Medulla oblongata (tissue), 1 donor: ENCODE measurements around the gene GH2.

Source experiments
- DNase-seq: peaks from one replicate; pipeline ENCODE4 v3.0.0-alpha.2; 2015; ENCODE audit errors: extremely low spot score

Gene GH2

GRCh38 chr17:63841350-63842172, 40.2 kb downstream of the GH2 start:
- peak; percentile 59 for DNase-seq

DNA sequence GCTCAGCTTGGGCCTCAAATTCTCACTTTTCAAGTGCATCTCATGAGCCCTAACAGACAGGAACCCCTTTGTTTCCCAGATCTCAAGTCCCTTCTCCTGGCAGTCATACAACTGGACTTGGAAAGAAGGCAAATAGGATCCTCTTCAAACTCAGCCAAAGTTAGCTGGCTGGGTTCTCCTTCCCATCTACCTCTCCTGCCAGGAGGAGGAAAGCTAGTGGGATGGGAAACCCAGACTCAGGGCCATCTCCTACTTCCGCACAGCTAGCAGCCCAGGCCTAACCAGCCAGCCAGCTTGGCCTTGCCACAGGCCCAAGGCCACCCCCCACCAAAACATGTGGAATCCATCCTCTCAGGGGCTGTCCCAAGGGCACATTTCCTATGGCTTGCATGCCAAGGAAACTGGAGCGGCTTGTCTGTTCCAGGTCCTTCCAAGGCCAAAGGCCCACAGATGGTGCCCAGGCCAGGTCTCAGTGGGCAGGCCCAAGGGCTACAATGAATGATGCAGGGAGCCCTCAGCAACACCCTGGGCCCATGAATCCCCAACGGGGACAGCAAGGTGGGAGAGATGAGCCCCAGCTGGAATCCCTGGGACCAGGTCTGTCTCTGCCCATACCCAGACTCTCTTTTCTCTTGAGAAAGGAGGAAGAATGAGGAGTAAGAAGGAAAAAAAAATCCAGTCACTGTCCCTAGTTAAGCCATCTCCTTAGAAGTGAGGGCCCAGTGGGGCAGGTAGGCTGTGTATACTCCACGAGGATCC, 41.0 kb downstream of the GH2 start:
- peak; percentile 66 for DNase-seq

DNA sequence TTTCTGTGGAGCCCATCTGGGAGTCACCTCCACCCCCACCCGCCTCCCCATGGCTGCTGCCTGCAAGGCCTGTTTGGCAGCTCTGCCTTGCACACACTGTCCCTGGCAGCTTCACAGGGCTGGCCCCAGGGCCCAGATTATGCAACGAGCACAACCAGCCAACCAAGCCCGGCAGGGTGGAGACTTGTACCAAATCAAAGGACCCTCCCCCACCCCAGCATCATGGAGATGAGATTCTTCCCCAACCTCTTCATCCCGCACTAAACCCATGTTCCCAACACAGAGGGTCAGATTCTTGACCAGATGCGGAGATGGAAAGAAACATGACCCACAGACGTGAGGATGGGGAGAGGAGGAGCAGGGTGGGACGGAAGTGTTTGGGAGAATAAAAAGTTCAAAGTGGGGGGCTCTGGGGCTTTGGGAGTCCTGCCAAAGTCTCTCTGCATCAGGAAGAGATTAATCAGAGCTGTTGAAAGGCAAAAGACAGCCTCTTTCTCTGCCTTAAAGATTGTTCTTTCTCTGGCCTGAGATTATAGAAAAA, 43.0 kb downstream of the GH2 start:
- peak; percentile 93 for DNase-seq

DNA sequence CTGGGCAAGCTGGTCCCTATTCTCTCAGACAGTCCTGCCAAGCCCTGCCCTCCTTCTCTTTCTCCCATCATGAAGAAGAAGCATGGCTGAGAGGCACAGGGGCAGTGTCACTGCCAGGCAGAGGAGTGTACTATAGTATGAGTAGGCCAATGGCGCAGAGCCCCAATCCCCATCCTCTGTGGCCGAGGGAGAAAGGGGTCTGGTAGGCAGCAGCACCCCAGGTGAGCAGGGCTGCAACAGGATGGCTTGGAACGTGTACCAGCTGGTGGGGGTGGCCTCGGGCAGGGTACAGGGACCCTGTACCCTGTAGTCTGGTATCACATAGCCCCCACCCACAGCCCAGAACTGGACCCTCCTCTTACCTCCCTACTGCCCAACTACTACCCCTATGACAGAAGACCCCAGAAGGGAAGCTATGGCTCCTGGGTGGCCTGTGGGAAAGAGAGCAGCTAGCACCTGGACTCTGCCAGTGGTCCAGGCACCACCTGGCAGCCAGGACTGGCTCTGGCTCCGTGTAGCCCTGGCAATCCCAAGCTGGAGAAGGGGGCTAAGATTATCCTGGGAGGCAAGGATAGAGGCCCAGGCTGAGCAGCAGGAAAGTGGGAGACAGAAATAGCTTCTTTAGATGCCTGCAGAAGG, 43.7 kb downstream of the GH2 start:
- no peak for DNase-seq

DNA sequence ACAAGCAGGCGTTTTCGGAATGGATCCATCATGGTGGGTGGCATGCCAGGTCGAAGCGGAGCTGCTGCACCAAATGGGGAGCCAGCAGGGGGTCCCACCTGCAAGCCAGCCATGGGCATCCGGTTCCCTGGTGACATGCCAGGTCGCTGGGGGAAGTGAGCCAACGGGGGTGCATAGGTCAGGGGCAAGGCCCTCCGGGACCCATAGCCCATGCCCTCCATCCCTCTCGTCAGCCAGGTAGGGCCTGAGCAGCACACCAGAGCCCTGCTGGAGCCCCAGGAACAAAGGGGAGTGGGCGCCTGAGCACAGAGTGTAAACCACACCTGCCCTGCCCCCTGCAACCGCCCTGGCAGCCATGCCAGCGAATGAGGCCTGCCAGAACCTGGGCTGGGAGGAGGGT, 44.3 kb downstream of the GH2 start:
- DNase-seq, result no peak

- no peak for DNase-seq
Observed at GRCh38 chr17:63836811-63837210, 44.9 kb downstream of the GH2 start.

GRCh38 chr17:63835167-63835720, 46.5 kb downstream of the GH2 start:
- no peak for DNase-seq

GRCh38 chr17:63834431-63835166, 47.1 kb downstream of the GH2 start:
- peak; percentile 86 for DNase-seq

DNA sequence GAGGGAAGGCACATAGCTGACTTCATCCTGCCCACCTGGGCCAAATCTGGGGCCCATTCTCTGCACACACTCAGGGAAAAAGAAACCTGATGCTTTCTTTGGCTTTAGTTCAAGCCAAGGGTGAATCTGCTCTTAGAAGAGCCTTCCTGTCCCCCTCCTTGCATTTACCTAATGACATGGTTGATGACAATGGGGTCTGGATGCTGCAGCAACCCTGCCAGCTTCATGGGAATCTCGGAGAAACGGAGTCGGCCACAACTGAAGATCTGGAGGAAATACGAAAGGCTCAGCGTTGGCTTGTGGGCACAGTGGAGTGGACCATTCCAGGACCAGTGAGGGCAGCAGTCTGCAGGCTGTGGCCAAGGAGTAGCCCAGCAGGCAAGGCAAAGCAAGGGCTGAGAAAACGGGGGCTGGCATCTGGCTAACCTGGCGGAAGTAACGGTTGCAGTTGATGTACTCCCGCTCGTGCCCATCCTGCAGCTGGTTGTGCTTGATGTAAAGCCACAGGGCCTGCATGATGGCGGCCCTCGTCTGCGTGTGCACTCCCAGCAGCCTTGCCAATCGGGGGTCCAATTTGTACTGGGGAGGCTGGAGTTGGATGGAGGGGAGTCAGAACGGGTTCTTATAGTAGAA, 47.9 kb downstream of the GH2 start:
- no peak for DNase-seq

DNA sequence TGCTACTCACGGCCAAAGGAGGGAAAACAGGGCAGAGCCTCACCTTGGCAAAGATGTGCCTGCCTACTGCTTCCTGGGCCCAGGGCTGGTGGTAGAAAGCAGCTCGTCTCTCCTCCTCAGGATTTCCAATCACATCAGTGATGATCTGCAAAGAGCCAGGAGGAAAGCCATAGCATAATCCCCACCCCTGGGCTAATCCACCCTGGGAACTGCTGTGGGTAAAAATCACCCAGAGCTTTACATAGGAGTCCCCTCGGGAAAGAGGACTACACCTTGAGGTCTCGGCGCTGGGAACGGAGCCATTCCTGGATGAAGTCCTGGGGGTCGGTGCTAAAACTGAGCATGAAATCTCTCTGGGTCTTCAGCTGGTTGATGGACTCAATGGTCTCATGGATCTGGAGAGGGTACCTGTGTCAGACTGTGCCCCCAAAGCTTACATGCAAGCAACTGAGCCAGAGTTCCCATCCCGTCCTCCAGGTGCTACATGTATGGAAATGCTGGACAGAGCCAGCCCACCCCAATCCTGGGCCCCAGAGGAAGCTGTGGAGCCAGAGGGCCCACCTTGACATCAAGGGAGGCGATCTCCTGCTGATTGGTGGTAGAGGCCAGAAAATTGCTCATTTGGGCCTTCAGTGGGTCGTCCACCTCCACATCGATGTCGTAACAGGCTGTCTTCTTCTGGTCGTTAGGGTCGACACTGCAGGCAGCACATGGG, 48.6 kb downstream of the GH2 start:
- no peak for DNase-seq

- no peak for DNase-seq
Observed at GRCh38 chr17:63832455-63832854, 49.3 kb downstream of the GH2 start.

DNA sequence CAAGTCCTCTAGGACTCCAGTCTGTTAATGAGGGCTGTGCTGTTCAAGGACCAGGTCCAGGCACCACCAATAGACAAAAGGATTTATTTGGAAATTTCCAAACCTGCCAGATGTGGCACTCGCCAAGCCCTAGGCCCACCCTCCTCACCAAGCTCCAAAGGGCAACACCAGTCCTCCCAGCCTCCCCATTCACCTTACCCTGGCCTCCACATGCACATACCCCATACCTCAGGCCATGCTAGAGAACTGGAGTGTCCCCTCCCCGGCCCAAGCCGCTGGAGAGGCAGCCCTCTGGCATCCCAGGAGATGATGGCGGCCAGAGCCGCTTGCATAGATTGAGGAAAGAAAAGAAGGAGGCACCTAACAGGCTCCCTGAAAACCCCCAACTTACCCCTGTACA, 49.7 kb downstream of the GH2 start:
- DNase-seq, result no peak

DNA sequence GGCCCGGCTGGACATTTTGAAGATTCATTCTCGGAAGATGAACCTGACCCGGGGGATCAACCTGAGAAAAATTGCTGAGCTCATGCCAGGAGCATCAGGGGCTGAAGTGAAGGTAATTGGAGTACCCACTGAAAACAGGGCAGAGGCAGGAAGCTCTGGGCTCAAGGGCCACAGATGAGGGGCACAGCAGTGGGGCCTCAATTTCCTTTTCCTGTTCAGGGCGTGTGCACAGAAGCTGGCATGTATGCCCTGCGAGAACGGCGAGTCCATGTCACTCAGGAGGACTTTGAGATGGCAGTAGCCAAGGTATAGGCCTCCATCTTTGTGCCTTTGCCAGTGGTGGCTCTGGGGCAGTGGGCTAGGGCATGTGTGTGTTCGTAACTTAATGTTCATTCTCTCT, 50.2 kb downstream of the GH2 start:
- DNase-seq, result no peak

DNA sequence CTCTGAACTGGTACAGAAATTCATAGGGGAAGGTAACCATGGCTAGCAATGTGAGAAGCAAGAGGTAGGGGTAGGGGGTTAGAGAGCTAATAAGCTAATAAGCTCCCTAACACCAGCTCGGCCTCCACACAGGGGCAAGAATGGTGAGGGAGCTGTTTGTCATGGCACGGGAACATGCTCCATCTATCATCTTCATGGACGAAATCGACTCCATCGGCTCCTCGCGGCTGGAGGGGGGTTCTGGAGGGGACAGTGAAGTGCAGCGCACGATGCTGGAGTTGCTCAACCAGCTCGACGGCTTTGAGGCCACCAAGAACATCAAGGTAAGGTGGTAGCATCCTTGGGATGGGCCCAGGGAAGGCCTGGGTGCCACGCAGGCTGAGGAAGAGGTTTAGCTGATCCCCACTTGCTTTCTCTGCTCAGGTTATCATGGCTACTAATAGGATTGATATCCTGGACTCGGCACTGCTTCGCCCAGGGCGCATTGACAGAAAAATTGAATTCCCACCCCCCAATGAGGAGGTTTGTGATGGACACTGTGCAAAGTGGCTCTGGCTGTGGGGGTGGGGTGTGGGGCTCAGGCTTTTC, 50.7 kb downstream of the GH2 start:
- no peak for DNase-seq

DNA sequence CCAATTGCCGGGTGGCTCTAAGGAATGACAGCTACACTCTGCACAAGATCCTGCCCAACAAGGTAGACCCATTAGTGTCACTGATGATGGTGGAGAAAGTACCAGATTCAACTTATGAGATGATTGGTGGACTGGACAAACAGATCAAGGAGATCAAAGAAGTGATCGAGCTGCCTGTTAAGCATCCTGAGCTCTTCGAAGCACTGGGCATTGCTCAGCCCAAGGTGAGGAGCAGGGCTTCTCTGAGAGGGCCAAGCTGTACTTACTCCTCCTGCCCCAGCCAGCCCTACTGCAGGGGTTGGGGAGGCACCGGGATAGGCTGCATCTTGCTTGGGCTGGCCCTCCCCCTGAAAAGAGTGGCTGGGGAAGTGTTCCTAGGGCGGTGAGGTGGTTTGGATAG, 51.5 kb downstream of the GH2 start:
- no peak for DNase-seq
